ENCODE results near the gene PGAM5. TPM values are rescaled to one million over a fixed set of nuclear protein-coding genes. Genes with fewer than 3 reads are reported as not detected.

PGAM5 gene
- total RNA-seq = 62.7 and 82.5 TPM in 2 replicates

DNA sequence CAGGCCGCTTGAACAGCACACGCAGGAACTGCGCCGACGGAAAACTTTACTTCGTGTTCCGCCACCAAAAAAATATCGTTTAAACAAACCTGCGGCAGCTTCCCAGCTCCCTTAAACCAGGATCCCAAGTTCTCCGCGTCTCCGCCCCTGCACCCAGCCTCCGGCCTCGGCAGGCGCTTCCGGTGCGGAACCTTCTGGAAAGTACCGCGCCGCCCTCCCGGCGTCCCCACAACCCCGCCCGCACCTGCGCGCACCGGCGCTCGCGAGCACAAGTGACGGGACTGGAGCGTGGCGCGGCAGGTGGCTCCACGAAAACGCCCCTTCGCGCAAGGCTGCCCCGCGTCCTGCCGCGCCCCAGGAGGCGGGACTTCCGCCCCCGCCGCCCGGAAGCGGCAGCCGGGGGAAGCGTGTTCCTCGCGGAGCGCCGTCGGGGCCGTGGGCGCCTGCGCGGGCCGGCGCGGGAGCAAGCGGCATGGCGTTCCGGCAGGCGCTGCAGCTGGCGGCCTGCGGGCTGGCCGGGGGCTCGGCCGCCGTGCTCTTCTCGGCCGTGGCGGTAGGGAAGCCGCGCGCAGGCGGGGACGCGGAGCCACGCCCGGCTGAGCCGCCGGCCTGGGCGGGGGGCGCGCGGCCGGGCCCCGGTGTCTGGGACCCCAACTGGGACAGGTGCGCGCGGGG is at the start of gene PGAM5:
TSS of gene PGAM5 (plus strand) at position 438 of the 675 bp plus-strand sequence. CDS start at position 473, 35 bp downstream.

DNA sequence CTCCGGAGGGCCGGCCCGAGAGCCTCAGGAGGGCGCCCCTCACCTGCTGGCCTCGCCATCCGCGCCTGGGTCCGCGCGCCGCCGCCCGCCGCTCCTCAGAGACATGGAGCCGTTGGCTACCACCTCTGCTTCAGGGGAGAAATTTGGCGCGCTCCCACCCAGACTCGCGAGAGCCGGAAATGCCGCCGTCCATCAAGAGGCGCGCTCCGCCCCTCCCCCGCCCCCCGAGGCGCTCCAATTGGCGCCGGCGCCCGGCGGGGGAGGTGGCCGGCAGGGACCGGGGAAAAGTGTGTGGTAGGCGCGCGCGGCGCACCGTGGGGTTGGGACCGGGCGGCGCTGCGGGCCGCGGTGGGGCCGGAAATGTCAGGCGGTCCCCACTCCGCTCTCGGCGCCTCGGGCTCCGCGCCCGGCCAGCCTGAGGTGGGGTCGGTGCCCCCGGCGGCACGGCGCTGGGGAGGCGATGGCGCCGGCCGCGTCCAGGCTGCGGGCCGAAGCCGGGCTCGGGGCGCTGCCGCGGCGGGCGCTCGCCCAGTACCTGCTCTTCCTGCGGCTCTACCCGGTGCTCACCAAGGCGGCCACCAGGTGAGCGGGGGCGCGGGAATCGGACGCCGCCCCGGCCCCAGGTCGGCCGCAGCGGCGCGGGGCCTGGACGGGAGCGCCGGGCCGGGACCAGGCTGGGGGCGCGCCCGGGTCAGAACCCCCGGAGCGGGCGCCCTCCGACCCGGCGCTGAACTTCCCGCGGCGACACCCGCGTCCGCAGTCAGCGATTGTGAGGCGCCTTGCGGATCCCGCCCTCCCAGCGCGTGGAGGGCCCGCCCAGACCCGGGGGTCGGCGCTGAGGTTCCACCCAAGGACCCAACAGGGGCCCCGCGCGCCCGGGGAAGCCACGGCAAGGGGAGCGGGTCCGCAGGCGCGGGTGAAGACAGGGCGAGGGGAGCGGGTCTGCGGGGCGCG is 23.2 kb upstream of the PGAM5 start, which contains the start of the genes POLE and PXMP2:
TSS of gene POLE (minus strand) at position 132 of the 954 bp plus-strand sequence. CDS start at position 105, 27 bp downstream.
TSS of gene PXMP2 (plus strand) at position 377 of the 954 bp plus-strand sequence. CDS start at position 461, 84 bp downstream.

DNA sequence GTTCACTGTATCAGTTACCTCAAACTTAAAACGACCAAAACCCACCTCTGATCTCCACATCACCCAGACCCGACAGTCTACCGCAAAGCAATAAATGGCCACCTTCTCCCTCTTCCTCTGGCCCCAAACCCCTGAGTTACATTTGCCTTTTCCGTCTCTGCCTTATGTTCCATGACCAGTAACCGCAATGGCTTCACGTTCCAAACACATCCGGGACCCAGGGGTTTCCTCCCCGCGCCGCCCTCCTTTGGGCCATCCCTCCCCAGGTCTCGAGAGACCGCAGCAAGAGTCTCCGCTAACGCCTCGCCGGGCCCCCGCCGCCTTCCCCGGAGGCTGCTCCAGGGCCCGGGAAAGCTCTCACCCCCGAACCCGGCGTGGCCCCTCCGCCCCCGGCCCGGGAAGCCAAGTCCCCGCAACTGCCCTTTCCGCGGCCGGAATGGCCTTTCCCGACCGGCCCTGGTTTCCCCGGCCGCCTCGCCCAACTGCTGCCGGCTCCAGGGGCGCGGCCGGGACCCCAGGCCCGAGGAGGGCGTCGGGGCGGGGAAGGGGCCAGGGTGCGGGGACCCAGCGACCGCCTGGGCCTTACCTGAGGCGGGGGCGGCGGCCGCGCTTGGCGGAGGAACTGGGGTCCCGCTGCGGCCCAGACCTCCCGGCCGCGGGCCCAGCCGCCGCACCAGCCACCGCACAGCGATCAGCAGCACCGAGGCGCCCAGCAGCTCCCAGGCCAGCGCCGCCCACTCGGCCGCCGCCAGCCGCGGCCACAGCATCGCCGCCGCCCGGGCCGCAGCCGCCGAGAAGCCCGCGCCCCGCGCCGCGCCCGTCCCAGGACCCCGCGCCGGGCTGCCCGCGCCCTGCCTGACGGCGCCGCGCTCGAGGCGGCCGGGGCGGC is 50.6 kb downstream of the PGAM5 start, which contains the start of gene ANKLE2:
TSS of gene ANKLE2 (minus strand) at position 801 of the 889 bp plus-strand sequence. CDS start at position 767, 34 bp downstream.

Other genes starting within 250 kb of the PGAM5 start
- 4.0 and 20.8 TPM in 2 replicates for gene FBRSL1, start 220.7 kb upstream of the PGAM5 start, total RNA-seq
- gene LRCOL1, start 100.3 kb upstream of the PGAM5 start, total RNA-seq = not detected in 2 replicates
- gene P2RX2, start 92.1 kb upstream of the PGAM5 start, total RNA-seq = not detected in 2 replicates
- 14.3 and 21.1 TPM in 2 replicates for gene POLE, start 23.5 kb upstream of the PGAM5 start, total RNA-seq
- 21.1 and 26.4 TPM in 2 replicates for gene PXMP2, start 23.3 kb upstream of the PGAM5 start, total RNA-seq
- gene ANKLE2, start 51.0 kb downstream of the PGAM5 start, total RNA-seq = 51.2 and 53.9 TPM in 2 replicates
- 81.3 and 99.7 TPM in 2 replicates for gene GOLGA3, start 118.0 kb downstream of the PGAM5 start, total RNA-seq
- 36.5 and 36.7 TPM in 2 replicates for gene CHFR, start 176.8 kb downstream of the PGAM5 start, total RNA-seq
- gene ZNF605, start 245.5 kb downstream of the PGAM5 start, total RNA-seq = 7.8 and 10.5 TPM in 2 replicates

Data from epithelial cell of umbilical artery (primary cell).